AG09309 (cell line): ENCODE results near the gene GP1BA.

ENCODE experiments used
- DNase-seq: peaks from one replicate; pipeline ENCODE4 v3.0.0-alpha.2; 2010; ENCODE audit warnings: low read depth
- H3K4me3 ChIP-seq: 2 replicates; pipeline ENCODE4 v1.5.1; 2011; ENCODE audit warnings: mild to moderate bottlenecking, low read depth, low read length, moderate library complexity; ENCODE audit not compliant: control insufficient read depth
- TF ChIP-seq, protein P1 (sequence below): IDR thresholded peaks from 2 replicates; pipeline ENCODE4 v1.5.1; 2011; ENCODE audit warnings: mild to moderate bottlenecking, low read depth, low read length, inconsistent platforms; ENCODE audit not compliant: insufficient read depth, control insufficient read depth; ENCODE audit errors: missing control alignments

Gene GP1BA

DNA sequence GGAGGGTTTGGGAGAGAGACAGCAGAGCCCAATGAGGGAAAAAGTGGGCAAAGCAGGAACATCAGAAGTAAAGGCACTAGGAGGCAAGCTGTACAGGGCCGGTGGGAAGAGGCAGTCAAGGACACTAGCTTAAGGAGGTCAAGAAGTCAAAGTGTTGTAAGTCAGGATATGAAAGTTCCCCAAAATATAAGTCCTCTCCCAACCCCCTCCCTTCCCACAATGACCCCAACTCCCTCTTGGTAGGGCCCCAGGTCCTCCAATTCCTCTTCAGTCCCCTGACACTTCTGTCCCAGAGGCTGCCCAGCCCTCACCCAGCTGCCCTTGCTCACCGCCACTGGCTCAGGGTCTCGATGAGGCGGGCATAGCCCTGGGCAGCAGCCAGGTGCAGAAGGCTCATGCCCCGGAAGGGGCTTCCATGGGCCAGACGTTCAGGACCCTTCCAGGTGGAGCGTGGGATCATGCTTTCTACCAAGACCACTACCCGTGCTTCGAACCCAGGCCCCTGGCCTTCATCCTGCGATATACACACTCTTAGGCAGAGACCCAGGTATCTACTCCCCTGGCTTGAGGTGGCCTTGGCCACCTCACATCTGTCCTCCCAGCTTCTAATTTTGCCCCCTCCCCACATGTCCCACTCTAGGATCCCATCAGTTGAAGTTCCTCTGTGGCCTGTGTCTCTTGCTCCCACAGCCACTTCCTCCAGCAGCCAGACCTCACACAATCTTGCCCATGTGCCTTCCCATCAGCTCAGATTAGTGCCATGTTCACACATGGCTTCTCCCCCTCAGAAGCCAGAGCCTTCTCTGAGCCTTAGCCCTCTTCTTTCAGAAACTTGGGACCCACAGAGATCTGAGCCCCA is 41.4 kb downstream of the GP1BA start:
- TF ChIP-seq, protein P1, sequence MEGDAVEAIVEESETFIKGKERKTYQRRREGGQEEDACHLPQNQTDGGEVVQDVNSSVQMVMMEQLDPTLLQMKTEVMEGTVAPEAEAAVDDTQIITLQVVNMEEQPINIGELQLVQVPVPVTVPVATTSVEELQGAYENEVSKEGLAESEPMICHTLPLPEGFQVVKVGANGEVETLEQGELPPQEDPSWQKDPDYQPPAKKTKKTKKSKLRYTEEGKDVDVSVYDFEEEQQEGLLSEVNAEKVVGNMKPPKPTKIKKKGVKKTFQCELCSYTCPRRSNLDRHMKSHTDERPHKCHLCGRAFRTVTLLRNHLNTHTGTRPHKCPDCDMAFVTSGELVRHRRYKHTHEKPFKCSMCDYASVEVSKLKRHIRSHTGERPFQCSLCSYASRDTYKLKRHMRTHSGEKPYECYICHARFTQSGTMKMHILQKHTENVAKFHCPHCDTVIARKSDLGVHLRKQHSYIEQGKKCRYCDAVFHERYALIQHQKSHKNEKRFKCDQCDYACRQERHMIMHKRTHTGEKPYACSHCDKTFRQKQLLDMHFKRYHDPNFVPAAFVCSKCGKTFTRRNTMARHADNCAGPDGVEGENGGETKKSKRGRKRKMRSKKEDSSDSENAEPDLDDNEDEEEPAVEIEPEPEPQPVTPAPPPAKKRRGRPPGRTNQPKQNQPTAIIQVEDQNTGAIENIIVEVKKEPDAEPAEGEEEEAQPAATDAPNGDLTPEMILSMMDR, result no peak
- H3K4me3 ChIP-seq, result no peak overlapping the region
- no peak for DNase-seq

- DNase-seq, result no peak
- H3K4me3 ChIP-seq, result no peak overlapping the region
- TF ChIP-seq, protein P1, result no peak
These were observed 42.1 kb downstream of the GP1BA start for GRCh38 chr17:4974115-4974670.

GRCh38 chr17:4978726-4979125 is 46.6 kb downstream of the GP1BA start:
- no peak for DNase-seq
- TF ChIP-seq, protein P1, result no peak
- H3K4me3 ChIP-seq, result no peak overlapping the region

DNA sequence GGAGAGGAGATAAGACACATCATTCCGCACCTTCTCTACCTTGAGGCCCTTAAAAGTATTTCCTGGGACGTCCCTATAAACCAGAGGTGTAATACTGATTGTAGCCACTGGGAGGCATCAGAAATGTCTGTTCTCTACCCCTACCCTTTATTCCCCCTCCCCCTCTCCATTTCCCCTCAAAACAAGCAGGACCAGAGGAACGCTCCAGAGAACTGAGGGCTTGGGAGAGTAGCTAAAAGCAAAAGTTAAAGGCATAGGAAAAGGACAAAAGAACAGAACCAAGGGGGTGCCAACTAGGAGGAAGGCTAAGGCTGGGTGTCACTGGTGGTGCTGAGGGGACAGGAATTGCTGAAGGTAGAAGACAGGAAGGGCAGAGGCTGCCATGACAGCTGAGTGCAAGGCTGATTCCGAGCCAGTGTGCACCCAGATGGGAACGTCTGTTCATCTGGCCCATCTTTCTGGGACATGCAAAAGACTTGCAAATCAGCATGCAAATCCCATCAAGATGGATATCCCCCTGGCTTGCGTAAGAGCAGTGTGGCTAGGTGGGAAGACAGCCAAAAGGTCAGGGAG is 48.7 kb downstream of the GP1BA start:
- no peak overlapping the region for H3K4me3 ChIP-seq
- no peak for DNase-seq
- TF ChIP-seq, protein P1, result peak; percentile 63

DNA sequence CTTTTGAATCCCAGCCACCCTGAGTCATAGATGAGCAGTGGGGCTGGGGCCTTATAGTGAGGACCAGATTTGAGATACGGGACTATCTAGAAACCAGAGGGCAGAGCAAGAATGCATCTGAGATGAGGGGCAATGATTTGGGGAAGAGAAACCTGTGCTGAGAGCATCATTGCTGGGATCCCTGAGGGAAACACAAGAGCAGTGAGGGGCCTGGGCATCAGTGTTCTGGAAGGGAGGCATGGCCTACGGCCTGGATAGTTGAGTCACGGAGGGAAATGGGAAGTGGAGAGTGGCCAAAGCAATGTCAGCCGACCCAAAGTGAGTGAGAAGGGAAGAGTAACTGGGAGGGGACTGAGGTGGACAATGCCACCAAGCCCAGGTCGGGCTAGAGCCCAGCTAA is 50.2 kb downstream of the GP1BA start:
- DNase-seq, result no peak
- no peak overlapping the region for H3K4me3 ChIP-seq
- TF ChIP-seq, protein P1, result no peak
